HG03045 (cell line): Measurements from ENCODE around the gene TTC7B.
A peak's percentile ranks its signal among the peaks of the same experiment; 100 is the strongest.
"Not testable (repeated sequence)": the region's sequence is repeated elsewhere in the genome, so short reads cannot be mapped to it uniquely, and the experiment has no call there.

Source experiments
- ATAC-seq: cut with Tn5 transposase; IDR thresholded peaks from one replicate; pipeline ENCODE4 v1.9.1; 2021; ENCODE audit warnings: mild to moderate bottlenecking, moderate library complexity; ENCODE audit not compliant: unreplicated experiment

TTC7B gene

GRCh38 chr14:90830931-90831701 lies 14.9 kb upstream of the TTC7B start:
- ATAC-seq = no peak

- no peak for ATAC-seq
Measured at GRCh38 chr14:90829677-90830076, 13.4 kb upstream of the TTC7B start.

GRCh38 chr14:90828642-90829487 lies 12.6 kb upstream of the TTC7B start:
- no peak for ATAC-seq

- peak; percentile 100 for ATAC-seq
Measured at GRCh38 chr14:90827919-90828610, 11.8 kb upstream of the TTC7B start.

GRCh38 chr14:90823542-90823941 lies 7.3 kb upstream of the TTC7B start:
- ATAC-seq = not testable (repeated sequence)

- no peak for ATAC-seq
Measured at GRCh38 chr14:90820958-90821357, 4.7 kb upstream of the TTC7B start.

GRCh38 chr14:90819734-90820393 lies 3.6 kb upstream of the TTC7B start:
- no peak for ATAC-seq

- ATAC-seq = no peak
Measured at GRCh38 chr14:90818715-90819114, 2.5 kb upstream of the TTC7B start.

GRCh38 chr14:90816681-90817436 lies 629 bp upstream of the TTC7B start:
- no peak for ATAC-seq

- ATAC-seq = no peak
Measured at GRCh38 chr14:90815572-90815821, 733 bp downstream of the TTC7B start.

GRCh38 chr14:90814806-90815571 lies 1.2 kb downstream of the TTC7B start:
- no peak for ATAC-seq

- no peak for ATAC-seq
Measured at GRCh38 chr14:90813442-90813841, 2.8 kb downstream of the TTC7B start.

- ATAC-seq = no peak
Measured at GRCh38 chr14:90812109-90812508, 4.1 kb downstream of the TTC7B start.

- ATAC-seq = no peak
Measured at GRCh38 chr14:90811641-90812040, 4.6 kb downstream of the TTC7B start.

GRCh38 chr14:90810806-90811205 lies 5.4 kb downstream of the TTC7B start:
- no peak for ATAC-seq

- no peak for ATAC-seq
Measured at GRCh38 chr14:90809530-90810312, 6.5 kb downstream of the TTC7B start.

GRCh38 chr14:90808759-90809529 lies 7.3 kb downstream of the TTC7B start:
- no peak for ATAC-seq

- no peak for ATAC-seq
Measured at GRCh38 chr14:90807060-90807459, 9.2 kb downstream of the TTC7B start.
